HL-60/S4 treated with retinoic acid at 250 ng/mL for 4 days and 3 days (cell line): ENCODE data around the gene ARHGAP24.

ENCODE experiments used
- in situ Hi-C: fragments of 300-500 bp; cut with MboI; formaldehyde crosslinking; loops from 2 replicates; pipeline ENCODE4 v1.7.0; 2022; ENCODE audit warnings: low sequenced_read_pairs

Gene ARHGAP24

DNA sequence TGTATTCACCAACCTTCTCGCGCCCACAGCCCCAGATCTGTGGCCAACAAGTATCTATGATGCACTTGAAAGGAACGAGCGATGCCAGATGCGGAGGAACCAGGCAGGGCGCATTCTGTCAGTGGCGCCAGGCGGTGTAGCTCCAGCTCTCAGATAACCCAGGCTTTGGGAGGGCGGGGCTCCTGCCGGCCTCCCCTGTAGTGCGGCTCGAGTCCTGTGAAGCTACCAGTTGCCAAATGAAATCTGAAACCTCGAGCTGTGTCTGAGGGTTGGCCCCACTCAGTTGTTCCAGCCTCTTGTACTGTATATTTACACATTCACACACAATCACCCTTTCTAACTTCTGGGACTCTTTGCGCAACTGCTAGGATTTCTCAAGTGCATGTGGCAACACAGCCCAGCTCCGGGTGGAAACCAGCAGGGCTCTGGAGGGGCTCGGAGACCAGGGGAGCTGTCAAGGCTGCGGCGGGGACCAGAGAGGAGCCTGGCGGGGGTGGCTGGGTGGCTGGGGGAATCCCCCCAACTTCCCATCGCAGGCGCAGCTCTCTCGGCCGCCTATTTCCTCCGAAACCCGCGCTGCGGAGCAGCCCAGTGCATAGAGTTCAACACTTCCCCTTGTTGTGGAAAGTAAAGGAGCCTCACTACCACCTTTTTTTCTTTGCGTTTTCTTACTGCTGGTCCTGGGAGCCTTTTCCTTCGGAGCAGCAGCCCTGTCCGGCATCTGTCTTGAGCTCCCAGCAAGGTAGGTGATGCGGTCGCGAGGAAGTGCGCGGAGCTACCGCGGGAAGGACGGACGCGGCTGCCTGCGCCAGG, at the start of gene ARHGAP24:
ARHGAP24 (plus strand) TSS at position 333 of the 813 bp plus-strand sequence.
- in situ Hi-C loops, result no loop called here

DNA sequence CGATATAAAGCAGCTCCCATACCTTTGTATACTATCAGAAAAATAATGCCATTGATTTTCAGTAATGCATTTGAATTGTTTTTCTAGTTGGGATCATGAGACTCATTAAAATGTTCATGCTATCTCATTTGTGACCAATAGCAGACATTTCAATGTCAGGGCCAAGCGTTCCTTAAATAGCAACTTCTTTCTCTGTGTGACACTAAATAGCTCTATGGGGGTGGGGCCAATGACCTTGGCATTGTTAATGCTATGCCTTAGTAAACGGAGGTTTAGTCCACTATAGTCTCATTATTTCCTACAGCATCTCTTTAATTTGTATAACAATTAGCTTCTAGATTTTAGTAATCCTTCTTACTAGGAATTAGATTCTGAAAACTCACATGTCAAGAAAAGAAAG, 48.6 kb upstream of the ARHGAP24 start:
- in situ Hi-C loops, result no loop called here

- in situ Hi-C loops, result no loop called here
Measured at GRCh38 chr4:85427123-85427522, 47.8 kb upstream of the ARHGAP24 start.

DNA sequence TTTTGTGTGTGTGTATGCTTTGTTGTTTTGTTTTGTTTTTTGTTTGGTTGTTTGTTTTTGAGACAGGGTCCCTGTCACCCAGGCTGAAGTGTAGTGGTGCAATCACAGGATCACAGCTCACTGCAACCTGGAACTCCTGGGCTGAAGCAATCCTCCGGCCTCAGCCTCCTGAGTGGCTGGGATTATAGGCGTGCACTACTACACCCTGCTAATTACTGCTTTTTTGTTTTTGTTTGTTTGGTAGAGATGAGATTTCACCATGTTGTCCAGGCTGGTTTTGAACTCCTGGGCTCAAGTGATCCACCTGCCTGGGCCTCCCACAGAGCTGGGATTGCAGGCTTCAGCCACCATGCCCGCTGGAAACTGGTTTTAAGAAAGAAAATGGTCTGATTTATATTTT, 44.7 kb upstream of the ARHGAP24 start:
- in situ Hi-C loops, result no loop called here

DNA sequence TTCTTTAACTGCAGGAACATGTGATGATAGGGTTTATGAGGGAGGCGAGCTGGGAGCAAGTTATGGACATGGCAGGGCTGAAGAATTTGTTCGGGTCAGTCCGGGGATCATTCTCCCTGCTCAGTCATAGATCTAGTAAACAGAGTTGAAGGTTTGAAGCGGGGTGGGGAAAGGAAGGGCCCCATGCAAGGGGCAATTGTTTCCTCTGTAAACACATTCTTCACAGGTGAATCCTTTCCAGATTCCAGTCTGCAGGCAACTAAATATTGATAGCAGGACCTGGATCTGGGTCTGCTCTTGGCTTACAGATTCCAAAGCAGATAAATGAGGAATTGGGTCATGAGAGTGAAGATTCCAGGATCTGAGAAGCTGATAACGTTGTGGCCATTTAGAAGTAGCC, 44.3 kb upstream of the ARHGAP24 start:
- in situ Hi-C loops, result no loop called here

DNA sequence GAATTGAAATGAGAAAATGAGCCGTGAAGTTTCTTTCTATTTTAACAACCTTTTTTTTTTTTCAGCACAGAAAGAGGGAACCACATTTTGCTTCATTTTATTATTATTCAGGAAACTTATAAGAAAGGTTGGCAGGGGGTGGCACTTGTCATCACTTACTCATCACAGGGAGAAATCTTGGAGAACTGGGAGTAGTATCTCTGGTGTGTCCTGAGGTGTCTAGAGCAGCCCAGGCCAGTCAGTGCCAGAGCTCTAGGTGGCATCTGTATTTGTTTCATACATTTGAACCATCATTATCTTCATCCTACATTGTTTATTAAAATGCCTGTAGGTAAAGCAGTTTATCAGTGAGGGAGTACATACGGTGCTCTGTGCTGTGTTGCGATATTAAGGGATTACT, 43.8 kb upstream of the ARHGAP24 start:
- in situ Hi-C loops, result no loop called here

- in situ Hi-C loops, result no loop called here
Measured at GRCh38 chr4:85431881-85432485, 43.0 kb upstream of the ARHGAP24 start.

- in situ Hi-C loops, result no loop called here
Measured at GRCh38 chr4:85445050-85445639, 29.8 kb upstream of the ARHGAP24 start.

DNA sequence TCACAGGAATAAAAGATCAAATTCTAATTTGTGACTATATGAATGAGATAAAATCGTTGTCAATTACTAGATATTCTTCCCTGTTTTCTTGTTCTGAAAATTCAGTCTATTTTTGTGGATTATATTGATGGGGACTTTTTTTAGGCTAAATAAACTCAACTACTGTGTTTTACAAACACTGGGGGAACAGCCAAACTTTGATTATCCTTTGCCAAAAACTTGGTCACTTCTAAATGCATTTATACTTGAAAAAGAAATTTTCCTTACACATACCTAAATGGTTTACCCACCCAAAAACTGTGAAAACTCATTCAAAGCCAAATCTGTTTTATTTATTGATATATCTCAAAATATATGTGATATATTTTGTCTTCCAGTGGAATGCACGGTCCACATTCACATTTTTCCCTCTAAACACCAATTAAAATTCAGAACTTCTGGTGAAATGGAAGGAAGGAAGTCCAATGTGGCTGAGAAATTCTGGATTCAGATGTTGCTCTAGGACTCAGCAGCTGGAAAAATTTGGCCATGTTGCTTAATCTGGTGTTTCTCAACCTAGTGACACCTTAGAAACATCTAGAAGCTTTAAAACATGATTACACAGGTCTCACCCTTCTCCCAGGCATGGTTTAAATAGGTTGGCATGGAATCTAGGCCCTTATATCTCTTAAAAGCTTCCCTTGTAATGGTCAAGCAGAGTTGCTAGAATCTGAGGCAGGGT, 28.6 kb upstream of the ARHGAP24 start:
- in situ Hi-C loops, result no loop called here

- in situ Hi-C loops, result no loop called here
Measured at GRCh38 chr4:85448906-85449890, 25.8 kb upstream of the ARHGAP24 start.

DNA sequence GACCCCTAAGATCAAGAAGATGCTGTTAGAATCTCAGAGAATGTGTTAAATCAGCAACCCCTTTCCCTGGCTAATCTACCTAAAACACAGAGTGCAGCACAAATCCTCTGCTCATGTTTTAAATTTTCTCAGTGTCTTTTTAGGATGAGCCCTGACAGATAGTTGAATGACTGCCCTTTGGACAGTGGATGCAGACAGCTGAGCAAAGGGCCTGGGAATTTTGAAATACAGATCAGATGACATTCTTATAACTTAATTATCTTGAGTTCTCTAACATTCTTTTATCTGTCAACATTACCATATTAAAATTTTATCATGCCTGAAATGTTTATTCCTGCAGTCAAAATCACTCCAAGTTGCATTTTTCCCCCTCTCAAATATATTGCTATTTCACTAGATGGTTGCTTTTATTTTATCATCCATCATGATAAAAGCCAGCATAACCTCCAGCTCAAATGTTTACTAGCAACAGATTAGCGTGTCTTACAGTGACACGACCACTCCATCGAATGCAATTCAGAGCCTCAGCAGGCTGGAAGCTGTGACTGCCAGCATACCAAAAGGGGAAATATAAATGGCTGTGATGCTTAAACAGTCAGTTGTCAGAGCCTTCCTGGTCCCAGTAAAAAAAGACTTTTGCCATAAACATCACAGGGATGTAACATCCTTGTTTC, 22.8 kb upstream of the ARHGAP24 start:
- in situ Hi-C loops, result no loop called here

DNA sequence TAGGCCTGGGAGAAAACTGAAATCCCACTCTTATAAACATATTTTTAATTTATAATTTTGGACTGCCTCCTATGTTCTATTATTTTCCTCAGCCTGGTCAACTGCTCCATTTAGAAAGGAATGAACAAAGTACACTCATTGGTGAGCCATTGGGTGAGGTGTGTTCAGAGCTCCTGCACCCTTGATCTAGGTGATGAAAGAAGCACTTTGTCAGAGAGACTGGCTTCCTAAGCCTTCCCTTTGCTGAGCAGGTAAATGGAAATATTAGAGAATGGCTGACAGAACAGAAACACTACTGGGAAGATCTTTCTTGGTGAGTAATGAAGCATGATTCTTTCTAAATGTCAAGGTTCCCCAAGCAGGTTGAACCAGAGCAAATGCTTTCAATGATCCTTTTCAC, 19.0 kb upstream of the ARHGAP24 start:
- in situ Hi-C loops, result no loop called here

- in situ Hi-C loops, result no loop called here
Measured at GRCh38 chr4:85457752-85458467, 17.0 kb upstream of the ARHGAP24 start.

- in situ Hi-C loops, result no loop called here
Measured at GRCh38 chr4:85459736-85460135, 15.2 kb upstream of the ARHGAP24 start.

- in situ Hi-C loops, result no loop called here
Measured at GRCh38 chr4:85474356-85474755, 594 bp upstream of the ARHGAP24 start.

GRCh38 chr4:85475631-85476233, 782 bp downstream of the ARHGAP24 start:
- in situ Hi-C loops, result no loop called here

GRCh38 chr4:85476381-85476780, 1.4 kb downstream of the ARHGAP24 start:
- in situ Hi-C loops, result no loop called here

DNA sequence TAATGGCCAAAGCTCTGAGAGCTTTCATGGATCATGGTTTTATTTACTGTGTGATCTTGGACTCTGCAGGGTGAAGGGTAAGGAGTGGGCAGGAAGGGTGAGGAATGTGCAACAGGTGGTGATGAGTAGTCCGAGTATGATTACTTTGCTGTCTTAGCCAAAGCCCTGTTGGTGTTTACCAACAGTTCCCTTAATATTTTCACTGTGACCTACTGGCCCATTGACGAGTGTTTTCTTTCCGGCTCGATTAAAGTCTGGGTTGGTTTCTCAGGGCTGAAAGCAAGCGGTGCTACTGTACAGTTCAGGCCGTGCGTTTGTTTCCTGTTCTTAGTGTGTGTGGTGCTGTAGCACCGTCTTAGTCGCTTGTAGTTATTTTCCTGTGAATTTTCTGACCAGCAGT, 2.6 kb downstream of the ARHGAP24 start:
- in situ Hi-C loops, result no loop called here

- in situ Hi-C loops, result no loop called here
Measured at GRCh38 chr4:85478576-85478975, 3.6 kb downstream of the ARHGAP24 start.
